Mammary epithelial cell (primary cell): ENCODE results near the gene STX1B.

Experiments
- EZH2 ChIP-seq: IDR thresholded peaks from 2 replicates; pipeline ENCODE4 v1.6.1; 2012; ENCODE audit warnings: low read length, inconsistent platforms, borderline replicate concordance
- TF ChIP-seq, protein P1 (sequence below), 2 donors: IDR thresholded peaks in 1 of 2; conservative IDR thresholded peaks in 1 of 2; 2 replicates each; pipeline ENCODE4 v1.5.1; 2011 to 2012; ENCODE audit warnings: inconsistent platforms in 2 of 2, low read length in 2 of 2, mild to moderate bottlenecking in 2 of 2, control low read depth in 1 of 2, low read depth in 1 of 2; ENCODE audit not compliant: insufficient read depth in 1 of 2; ENCODE audit errors: extremely low read depth in 1 of 2

DNA sequence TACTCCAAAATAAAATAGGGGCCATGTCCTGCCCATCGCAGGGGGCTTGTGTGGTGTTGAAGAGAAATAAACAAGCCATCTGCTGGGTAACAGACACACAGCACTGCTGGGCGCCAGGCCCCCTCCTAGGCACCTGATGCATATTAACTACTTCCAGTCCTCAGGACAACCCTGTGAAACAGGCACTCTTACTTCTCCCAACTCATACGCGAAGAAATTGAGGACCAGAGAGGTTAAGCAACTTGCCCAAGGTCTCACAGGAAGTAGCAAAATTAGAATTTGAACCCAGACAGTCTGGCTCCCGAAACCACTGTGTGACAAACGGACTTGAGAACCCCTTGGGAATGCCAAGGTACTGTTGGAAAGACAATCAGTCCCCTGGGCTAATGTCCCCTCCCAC lies 2.8 kb downstream of the STX1B start:
- TF ChIP-seq EZH2: no peak
- TF ChIP-seq, protein P1, sequence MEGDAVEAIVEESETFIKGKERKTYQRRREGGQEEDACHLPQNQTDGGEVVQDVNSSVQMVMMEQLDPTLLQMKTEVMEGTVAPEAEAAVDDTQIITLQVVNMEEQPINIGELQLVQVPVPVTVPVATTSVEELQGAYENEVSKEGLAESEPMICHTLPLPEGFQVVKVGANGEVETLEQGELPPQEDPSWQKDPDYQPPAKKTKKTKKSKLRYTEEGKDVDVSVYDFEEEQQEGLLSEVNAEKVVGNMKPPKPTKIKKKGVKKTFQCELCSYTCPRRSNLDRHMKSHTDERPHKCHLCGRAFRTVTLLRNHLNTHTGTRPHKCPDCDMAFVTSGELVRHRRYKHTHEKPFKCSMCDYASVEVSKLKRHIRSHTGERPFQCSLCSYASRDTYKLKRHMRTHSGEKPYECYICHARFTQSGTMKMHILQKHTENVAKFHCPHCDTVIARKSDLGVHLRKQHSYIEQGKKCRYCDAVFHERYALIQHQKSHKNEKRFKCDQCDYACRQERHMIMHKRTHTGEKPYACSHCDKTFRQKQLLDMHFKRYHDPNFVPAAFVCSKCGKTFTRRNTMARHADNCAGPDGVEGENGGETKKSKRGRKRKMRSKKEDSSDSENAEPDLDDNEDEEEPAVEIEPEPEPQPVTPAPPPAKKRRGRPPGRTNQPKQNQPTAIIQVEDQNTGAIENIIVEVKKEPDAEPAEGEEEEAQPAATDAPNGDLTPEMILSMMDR (conservative IDR thresholded peaks at IDR 0.05 in 1 of 2, IDR thresholded peaks at IDR 0.05 in 1 of 2; ENCODE audit: extremely low read depth in 1 of 2, insufficient read depth in 1 of 2, low read depth in 1 of 2, low read length in 2 of 2): no peak
